ENCODE data around the gene NCAPD3.

Gene NCAPD3

GRCh38 chr11:134267461-134267860 lies 43.7 kb upstream of the NCAPD3 start:
- DNase-seq (ENCODE audit: low read depth), result no peak
- no peak for TF ChIP-seq CTCF (IDR thresholded peaks at IDR 0.05; ENCODE audit: insufficient read depth, low read depth, low read length, missing control alignments)

GRCh38 chr11:134266841-134267251 lies 43.1 kb upstream of the NCAPD3 start:
- TF ChIP-seq CTCF (IDR thresholded peaks at IDR 0.05; ENCODE audit: insufficient read depth, low read depth, low read length, missing control alignments), result no peak
- DNase-seq (ENCODE audit: low read depth), result no peak
- H3K4me3 ChIP-seq (ENCODE audit: low read depth, low read length), result no peak overlapping the region

More at GRCh38 chr11:134267461-134267860, 43.7 kb upstream of the NCAPD3 start:
- H3K4me3 ChIP-seq (ENCODE audit: low read depth, low read length), result no peak overlapping the region

DNA sequence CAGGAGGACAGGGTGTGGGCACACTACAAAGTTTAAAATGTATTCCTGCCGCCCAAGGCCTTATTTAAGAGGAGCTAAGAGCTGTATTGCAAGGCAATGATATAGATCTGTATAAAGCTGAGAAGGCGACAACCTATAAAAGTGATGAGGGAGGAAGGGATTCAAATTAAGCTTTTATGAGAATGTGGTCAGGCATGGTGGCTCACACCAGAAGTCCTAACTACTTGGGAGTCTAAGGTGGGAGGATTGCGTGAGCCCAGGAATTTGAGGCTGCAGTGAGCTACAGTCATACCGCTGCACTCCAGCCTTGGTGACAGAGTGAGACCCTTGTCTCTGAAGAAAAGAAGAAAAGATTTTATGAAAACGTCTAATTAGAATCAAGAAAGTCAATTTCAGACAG lies 42.7 kb upstream of the NCAPD3 start:
- no peak overlapping the region for H3K4me3 ChIP-seq (ENCODE audit: low read depth, low read length)
- TF ChIP-seq CTCF (IDR thresholded peaks at IDR 0.05; ENCODE audit: insufficient read depth, low read depth, low read length, missing control alignments), result no peak
- DNase-seq (ENCODE audit: low read depth), result no peak

DNA sequence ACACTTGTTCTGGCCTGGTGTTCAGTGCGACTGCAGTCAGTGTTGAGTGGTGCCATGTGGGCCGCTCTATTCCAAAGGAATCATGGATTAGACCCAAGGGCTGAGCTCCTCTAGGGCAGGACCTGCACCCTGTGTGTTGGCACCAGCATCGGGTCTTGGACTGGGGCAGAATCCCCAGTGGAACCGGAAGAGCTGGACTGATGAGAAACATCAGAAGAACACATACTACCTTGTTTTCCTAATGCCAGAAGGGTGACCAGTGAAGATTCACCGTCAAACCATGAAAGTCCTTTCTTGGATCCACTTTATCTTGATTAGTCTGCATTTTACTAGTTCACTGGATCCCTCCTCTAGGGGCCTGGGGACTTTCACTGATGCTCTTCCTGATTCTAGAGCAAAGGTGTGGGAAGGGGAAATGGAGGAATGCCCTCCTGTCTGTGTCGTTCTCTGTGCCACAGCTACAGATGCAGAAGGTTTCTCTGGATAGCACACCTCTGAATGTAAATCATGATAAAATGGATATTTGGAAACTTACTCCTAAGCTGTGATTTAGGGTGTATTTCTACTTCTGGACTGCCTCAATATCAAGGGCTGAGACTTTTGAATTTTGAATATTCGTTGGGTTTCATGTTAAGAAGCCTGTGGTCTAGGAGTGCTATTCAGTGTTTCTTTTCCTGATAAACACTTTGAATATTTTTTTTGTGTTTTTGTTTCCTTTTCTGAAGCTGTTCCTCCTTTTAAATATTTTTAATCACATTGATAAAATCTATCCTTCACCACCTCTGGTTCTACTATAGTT lies 41.4 kb upstream of the NCAPD3 start:
- no peak for TF ChIP-seq CTCF (IDR thresholded peaks at IDR 0.05; ENCODE audit: insufficient read depth, low read depth, low read length, missing control alignments)
- DNase-seq (ENCODE audit: low read depth), result no peak
- no peak overlapping the region for H3K4me3 ChIP-seq (ENCODE audit: low read depth, low read length)

- TF ChIP-seq CTCF (IDR thresholded peaks at IDR 0.05; ENCODE audit: insufficient read depth, low read depth, low read length, missing control alignments), result peak; percentile 53
- H3K4me3 ChIP-seq (ENCODE audit: low read depth, low read length), result no peak overlapping the region
- DNase-seq (ENCODE audit: low read depth), result peak; percentile 42
Measured at GRCh38 chr11:134261626-134262488, 38.1 kb upstream of the NCAPD3 start.

DNA sequence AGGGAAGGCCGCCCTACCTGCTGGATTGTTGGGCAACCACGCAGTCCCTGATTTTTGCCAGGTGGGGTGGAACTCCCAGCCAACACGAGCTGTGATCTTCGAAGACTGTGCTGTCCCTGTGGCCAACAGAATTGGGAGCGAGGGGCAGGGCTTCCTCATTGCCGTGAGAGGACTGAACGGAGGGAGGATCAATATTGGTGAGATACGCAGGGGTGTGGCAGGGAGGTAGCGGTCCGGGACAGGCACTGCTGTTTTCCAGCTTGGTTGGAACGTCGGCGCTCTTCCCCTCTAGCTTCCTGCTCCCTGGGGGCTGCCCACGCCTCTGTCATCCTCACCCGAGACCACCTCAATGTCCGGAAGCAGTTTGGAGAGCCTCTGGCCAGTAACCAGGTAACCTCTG lies 37.2 kb upstream of the NCAPD3 start:
- no peak for TF ChIP-seq CTCF (IDR thresholded peaks at IDR 0.05; ENCODE audit: insufficient read depth, low read depth, low read length, missing control alignments)
- no peak overlapping the region for H3K4me3 ChIP-seq (ENCODE audit: low read depth, low read length)
- no peak for DNase-seq (ENCODE audit: low read depth)
